IPS-18c (cell line): ENCODE results near the gene AUP1.

Experiments used
- H3K4me3 ChIP-seq: 2 replicates; pipeline ENCODE4 v1.7.0; 2013; ENCODE audit warnings: low read depth, mild to moderate bottlenecking, low read length, moderate library complexity; ENCODE audit not compliant: insufficient read depth
- H3K9me3 ChIP-seq: one replicate; pipeline ENCODE4 v1.6.1; 2013; ENCODE audit warnings: mild to moderate bottlenecking, low read length, moderate library complexity; ENCODE audit not compliant: control insufficient read depth, insufficient read depth

AUP1 gene

GRCh38 chr2:74507145-74507925, 22.2 kb downstream of the AUP1 start, which contains the start of gene PCGF1:
TSS of gene PCGF1 (minus strand) at chr2:74507695. CDS start at chr2:74507668, 27 bp downstream.
- Histone ChIP-seq H3K9me3 (no peaks in the 10 kb centered on the region), H3K4me3 (peak within 1 kb of the TSS; percentile 94)

- Histone ChIP-seq H3K4me3 (no peak overlapping the region), H3K9me3 (no peaks in the 10 kb centered on the region)
Measured at GRCh38 chr2:74505448-74506246, 23.9 kb downstream of the AUP1 start.

- Histone ChIP-seq H3K4me3 (no peak overlapping the region), H3K9me3 (no peaks in the 10 kb centered on the region)
Measured at GRCh38 chr2:74504591-74504990, 24.9 kb downstream of the AUP1 start.

GRCh38 chr2:74503506-74504475, 25.7 kb downstream of the AUP1 start:
- Histone ChIP-seq H3K4me3 (peak overlapping the region; percentile 68), H3K9me3 (no peaks in the 10 kb centered on the region)

DNA sequence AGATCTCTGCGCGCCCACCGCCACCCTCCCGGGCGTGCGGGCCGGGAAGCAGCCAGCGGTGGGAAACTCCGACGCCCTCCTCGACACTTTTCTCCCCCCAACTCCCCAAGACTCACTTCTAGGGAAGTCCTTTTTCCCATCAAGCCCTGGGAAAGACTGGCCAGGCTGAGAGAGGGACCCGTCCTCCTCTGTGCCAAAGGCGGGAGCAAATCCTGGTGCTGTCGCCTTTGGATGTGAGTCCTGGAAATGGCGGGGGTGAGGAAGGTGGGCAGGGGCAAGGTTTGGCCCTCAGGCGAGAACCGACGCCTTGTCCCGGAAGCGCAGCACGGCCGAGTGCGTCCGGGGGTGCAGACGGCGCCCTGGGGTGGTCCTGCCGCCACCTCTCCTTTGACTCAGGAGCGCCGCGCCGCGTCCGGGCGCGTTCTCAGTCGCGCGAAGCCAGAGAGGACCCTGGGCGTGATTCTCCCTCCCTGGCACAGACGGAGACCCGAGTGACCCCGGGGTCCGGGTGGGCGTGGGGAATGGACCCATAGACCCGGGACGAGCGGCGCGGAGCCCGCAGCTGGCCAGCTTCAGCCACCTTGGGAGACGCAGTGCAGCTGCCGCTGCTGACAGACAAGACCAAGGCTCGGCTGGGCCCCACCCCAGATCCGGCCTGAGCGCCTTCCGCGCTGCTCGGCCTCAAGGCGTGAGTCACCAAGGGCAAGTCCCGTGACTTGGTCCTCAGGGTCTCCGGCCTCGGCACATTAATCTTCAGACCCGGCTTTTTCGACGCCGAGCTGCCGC, 26.6 kb downstream of the AUP1 start:
- Histone ChIP-seq H3K4me3 (peak overlapping the region; percentile 68), H3K9me3 (no peaks in the 10 kb centered on the region)

- peak overlapping the region; percentile 68 for H3K4me3 ChIP-seq
- H3K9me3 ChIP-seq = no peaks in the 10 kb centered on the region
Measured at GRCh38 chr2:74502147-74502719, 27.3 kb downstream of the AUP1 start.

DNA sequence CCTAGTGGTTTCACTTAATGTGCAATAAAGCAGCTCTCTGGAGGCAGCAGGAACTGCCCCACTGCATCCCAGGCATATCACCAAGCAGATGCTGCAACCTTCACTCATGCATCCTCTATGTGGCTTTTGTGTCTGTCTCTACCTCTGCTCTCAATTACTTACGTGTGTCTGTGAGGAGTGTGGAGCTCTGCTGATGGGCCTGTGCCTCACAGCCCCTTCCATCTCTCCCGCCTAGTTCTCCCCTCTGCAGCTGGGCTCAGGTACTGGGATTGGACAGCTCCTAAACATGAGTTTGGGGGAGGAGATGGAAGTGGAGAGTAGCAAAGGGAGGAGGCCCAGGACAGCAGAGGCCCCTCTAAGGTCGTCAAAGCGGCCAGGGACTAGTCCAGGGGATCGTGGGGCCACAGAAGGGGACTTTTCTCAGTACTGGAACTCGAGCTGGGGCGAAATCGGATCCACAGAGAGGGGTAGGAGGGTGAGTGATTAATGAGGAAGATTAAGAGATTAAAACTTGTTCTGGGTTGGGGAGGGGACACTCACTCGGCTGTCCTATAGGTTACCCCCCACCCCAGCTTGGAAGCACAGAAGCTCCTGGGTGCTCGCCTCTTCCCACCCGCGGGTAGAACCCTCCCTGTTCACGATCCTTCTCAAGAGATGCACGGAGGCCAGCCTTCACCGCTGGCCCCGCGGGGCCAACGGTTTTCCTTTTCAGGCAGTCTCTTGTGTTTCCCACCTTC, 28.0 kb downstream of the AUP1 start:
- 0 out of 2 replicates have a peak overlapping the region, but pooled peaks have one; percentile 68 for H3K4me3 ChIP-seq
- no peaks in the 10 kb centered on the region for H3K9me3 ChIP-seq

DNA sequence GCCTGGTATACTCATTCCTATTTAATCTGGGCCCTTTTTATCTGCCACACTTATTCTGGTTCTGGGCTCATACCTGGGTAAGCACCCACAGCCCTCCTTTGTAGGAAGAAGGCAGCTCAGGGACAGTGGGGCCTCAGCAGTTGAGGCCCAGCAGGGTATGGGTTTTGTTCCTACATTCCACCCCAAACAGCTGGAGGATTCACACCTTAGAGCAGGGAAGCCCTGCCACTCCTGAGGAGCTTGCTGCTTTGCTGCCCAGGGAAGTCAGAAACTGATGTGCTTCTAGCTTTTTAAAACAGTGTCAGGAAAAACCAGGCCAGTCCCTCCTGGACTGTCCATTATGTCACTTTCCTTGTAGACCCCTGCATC, 28.9 kb downstream of the AUP1 start:
- Histone ChIP-seq H3K9me3 (no peaks in the 10 kb centered on the region), H3K4me3 (no peak overlapping the region)

DNA sequence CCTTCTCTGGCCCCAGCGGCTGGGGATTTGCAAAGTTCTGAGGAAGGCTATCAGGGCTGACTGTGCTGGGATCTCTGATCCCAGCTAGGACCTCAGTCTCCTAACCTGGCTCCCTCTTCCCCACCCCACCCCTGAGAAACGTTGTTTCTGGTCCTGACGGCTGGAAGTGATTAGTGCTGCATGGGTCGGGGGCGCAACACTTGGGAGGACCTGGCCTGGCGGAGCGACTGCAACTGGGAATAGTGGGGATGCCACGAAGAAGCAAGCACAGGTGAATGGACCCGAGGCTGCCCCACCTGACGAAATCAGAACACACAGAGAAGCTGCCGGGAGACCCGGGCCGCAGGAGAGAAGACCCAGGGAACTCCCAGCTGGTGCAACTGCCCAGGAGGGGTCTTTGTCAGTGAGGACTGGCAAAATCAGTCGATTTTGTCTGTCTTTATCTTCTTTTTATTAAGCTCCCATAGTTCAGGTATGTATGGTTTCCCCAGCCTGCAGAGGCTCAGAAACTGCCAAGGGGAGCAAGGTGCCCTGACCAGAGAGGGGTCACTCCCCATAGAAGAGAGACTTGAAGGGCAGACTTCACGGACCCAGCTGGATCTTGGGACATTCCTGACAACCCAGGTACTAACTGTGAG, 29.4 kb downstream of the AUP1 start:
- peak overlapping the region; percentile 55 for H3K4me3 ChIP-seq
- H3K9me3 ChIP-seq = no peaks in the 10 kb centered on the region

DNA sequence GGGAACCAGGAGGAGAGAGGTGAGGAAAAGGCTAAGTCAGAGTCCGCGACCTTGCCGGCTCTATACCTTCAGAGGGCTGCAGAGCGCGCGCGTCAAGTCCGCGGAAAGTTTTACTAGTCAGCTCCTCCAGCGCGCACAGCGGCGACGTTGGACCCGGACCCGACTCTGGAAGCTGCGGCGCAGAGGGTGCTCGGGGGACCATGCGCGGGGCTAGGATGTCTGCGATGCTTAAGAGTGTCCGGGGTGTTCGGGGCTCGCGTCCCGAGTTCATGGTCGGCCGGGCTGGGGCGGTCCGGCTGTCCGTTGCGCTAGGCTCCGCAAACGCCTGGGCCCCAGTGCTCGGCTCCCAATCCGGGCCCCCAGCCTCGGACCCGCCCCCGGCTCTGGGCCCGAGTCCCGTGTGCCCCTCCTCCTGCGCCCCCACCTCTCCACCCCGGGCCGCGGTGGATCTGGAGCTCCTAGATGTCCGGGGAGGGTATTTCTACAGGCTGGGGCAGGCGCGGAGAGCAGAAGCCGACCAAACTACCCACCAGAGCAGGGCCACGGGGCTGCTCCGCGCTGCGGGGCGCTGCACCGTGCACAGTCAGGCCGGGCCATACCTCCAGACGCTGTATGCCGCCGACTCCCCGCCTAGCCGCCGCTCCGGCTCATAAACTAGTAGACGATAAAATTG, 30.1 kb downstream of the AUP1 start, which contains the start of gene LBX2:
TSS of gene LBX2 (minus strand) at position 337 of the 673 bp plus-strand sequence. CDS start at position 271, 66 bp downstream.
- no peaks in the 10 kb centered on the region for H3K9me3 ChIP-seq
- peak within 1 kb of the TSS; percentile 55 for H3K4me3 ChIP-seq

GRCh38 chr2:74498500-74499266, 30.8 kb downstream of the AUP1 start:
- Histone ChIP-seq H3K4me3 (peak overlapping the region; percentile 55), H3K9me3 (no peaks in the 10 kb centered on the region)

DNA sequence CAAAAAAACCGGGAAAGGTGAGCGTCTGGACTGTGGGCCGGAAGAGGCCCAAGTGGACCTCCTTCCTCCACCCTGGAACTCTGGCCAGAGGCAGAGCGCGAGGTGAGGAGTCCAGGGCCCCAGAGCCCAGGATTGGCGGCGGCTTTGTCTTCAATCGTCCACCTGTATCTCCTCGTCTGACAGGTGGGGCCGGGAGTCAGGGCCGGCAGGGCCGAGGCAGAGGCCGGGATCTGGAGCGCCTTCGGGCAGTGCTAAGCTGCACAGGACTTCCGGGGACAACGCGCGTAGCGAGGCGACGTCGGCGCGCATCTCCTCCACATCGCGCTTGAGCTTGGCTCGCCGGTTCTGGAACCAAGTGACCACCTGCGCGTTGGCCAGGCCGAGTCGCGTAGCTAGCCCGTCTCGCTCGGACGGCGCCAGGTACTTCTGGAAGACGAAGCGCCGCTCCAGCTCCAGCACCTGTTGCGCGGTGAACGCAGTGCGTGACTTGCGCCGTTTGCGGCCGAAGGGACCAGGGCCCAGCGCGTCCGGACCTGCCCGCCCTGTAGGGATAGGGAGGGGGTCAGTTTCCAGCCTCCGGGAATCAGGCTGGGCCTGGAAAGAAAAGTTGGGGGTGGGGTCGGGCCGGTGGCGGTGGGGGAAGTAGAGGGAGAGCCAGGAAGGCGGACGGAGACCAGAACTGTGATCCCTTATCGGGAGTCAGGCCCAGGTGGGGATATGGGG, 31.6 kb downstream of the AUP1 start:
- H3K4me3 ChIP-seq = peak overlapping the region; percentile 55

GRCh38 chr2:74496997-74497776, 32.3 kb downstream of the AUP1 start:
- H3K4me3 ChIP-seq = peak overlapping the region; percentile 55
- H3K9me3 ChIP-seq = no peaks in the 10 kb centered on the region

More for the DNA sequence above, 31.6 kb downstream of the AUP1 start:
- H3K9me3 ChIP-seq = no peaks in the 10 kb centered on the region
